Kidney tubule cell (primary cell): Measurements from ENCODE around the gene MEGF11.

Source experiments
- DNase-seq: peaks from one replicate; pipeline ENCODE4 v3.0.0-alpha.2; 2018; ENCODE audit warnings: low spot score

Gene MEGF11

GRCh38 chr15:65916664-65917406 lies 336.7 kb downstream of the MEGF11 start:
- peak; percentile 76 for DNase-seq

- DNase-seq = no peak
These were observed 337.4 kb downstream of the MEGF11 start for GRCh38 chr15:65916041-65916663.

GRCh38 chr15:65914981-65915925 lies 338.3 kb downstream of the MEGF11 start:
- DNase-seq = no peak

GRCh38 chr15:65914386-65914785 lies 339.2 kb downstream of the MEGF11 start:
- DNase-seq = no peak

GRCh38 chr15:65913631-65914199 lies 339.8 kb downstream of the MEGF11 start:
- no peak for DNase-seq

GRCh38 chr15:65912235-65912634 lies 341.3 kb downstream of the MEGF11 start:
- DNase-seq = no peak

GRCh38 chr15:65910341-65910740 lies 343.2 kb downstream of the MEGF11 start:
- no peak for DNase-seq

- no peak for DNase-seq
These were observed 343.7 kb downstream of the MEGF11 start for GRCh38 chr15:65909831-65910230.

- no peak for DNase-seq
These were observed 344.7 kb downstream of the MEGF11 start for GRCh38 chr15:65908876-65909275.

- DNase-seq = no peak
These were observed 345.9 kb downstream of the MEGF11 start for GRCh38 chr15:65907661-65908060.

- DNase-seq = peak; percentile 37
These were observed 347.2 kb downstream of the MEGF11 start for GRCh38 chr15:65906396-65906795.

- DNase-seq = no peak
These were observed 349.2 kb downstream of the MEGF11 start for GRCh38 chr15:65904301-65904700.

GRCh38 chr15:65903296-65904073 lies 350.1 kb downstream of the MEGF11 start:
- DNase-seq = peak; percentile 31

GRCh38 chr15:65902373-65902772 lies 351.2 kb downstream of the MEGF11 start:
- peak; percentile 92 for DNase-seq

- no peak for DNase-seq
These were observed 351.7 kb downstream of the MEGF11 start for GRCh38 chr15:65901836-65902235.

- no peak for DNase-seq
These were observed 352.2 kb downstream of the MEGF11 start for GRCh38 chr15:65901336-65901735.

GRCh38 chr15:65900488-65900887 lies 353.1 kb downstream of the MEGF11 start:
- DNase-seq = no peak

- DNase-seq = no peak
These were observed 357.3 kb downstream of the MEGF11 start for GRCh38 chr15:65896236-65896635.

GRCh38 chr15:65893060-65893459 lies 360.5 kb downstream of the MEGF11 start:
- no peak for DNase-seq

GRCh38 chr15:65888981-65889380 lies 364.6 kb downstream of the MEGF11 start:
- DNase-seq = no peak

- no peak for DNase-seq
These were observed 366.0 kb downstream of the MEGF11 start for GRCh38 chr15:65887565-65887964.
